GM19397 (cell line): ENCODE data around the gene PRKAR1B.

Experiments
- ATAC-seq: cut with Tn5 transposase; IDR thresholded peaks from one replicate; pipeline ENCODE4 v1.9.1; 2021; ENCODE audit warnings: mild to moderate bottlenecking, moderate library complexity; ENCODE audit not compliant: unreplicated experiment

Gene PRKAR1B

GRCh38 chr7:575425-576366 is 151.4 kb downstream of the PRKAR1B start:
- no peak for ATAC-seq

- ATAC-seq: no peak
Observed at GRCh38 chr7:574661-575395, 152.3 kb downstream of the PRKAR1B start.

DNA sequence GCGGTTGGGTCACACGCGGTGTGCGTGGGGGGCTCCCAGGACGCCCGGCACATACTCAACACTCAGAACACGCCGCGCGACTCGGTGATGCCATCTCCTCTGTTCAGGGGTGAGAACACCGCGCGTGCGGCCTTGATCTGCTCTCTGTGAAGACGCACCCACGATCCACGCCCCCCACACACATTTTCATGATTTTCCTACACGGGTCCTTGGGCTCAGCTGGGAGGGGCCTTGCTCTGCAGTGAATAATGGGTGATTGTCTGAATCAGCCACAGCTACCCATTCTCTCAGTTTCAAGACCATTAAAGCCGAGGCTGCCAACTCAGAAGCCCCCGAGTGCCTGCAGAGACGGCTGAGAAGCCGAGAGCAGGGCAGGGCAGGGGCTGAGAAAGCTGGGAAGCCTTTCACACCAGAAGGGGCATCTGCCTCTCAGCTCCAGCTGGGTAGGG is 153.1 kb downstream of the PRKAR1B start:
- no peak for ATAC-seq

DNA sequence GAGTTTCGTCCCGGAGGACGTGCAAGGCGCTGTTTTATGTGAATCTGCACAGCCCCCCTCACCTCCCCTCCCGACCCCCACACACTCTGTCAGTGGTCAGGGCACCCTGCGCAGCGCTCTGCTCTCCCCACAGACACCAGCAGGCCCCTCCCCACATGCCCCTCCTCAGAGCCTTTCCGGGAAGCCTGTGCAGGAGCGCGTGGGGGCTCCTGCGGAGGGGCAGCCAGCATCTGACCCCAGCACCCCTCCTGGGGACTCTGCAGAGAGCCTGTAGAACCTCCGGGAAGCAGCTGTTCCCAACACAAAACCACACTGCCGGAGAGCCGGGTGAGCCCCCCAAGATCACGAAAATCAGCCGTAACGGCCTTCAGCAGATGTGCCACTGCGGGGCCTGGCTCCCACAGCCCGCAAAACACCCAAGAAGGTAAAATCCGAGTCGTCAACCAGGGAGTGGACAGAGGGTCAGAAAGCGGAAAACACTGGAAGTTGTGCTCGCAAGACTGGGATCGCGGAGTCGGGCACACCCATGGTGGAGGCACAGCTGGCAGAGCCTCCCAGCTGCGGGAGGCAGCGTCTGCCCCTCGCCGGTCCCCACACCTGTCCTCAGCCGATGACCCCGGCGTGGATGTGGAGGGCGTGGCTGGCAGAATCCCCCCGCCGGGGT is 153.7 kb downstream of the PRKAR1B start:
- no peak for ATAC-seq

DNA sequence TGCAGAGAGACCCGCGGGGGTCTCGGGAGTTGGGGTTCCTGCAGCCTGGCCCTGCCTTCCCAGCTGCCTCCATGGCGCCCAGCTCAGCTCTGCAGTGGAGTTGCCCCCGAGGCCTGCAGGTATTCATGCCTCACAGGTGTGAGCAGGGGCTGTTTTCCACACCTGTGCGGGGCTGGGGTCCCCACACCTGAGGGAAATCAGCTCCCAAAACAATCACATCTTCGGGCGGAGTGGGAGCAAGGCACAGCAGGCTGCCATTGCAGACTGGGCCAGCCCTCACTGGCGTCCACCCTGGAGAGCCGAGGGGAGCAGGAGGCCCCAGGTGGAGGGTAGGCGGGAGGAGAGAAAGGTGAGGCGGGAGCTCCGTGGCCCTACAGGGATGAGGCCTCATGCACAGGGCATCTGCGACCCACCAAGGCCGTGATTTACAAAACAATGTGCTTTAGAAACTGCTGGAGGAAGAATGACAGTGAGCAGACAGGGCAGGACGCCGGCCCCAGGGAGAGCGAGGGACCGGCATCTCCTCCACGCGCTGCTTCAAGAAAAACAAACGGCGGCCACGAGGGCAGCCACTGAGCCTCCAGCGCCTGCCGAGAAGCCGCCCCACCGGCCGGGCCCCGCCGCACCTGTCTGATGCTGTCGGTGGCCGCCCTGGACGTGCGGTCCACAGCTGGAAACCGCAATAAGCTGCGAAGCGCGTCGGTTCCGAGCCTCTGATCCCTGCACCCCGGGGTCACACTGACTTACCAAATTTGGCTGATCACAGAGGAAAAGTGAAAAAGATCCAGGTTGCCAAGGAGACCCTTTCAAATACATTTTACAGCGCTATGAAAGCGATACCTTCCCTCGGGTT is 154.4 kb downstream of the PRKAR1B start:
- no peak for ATAC-seq

DNA sequence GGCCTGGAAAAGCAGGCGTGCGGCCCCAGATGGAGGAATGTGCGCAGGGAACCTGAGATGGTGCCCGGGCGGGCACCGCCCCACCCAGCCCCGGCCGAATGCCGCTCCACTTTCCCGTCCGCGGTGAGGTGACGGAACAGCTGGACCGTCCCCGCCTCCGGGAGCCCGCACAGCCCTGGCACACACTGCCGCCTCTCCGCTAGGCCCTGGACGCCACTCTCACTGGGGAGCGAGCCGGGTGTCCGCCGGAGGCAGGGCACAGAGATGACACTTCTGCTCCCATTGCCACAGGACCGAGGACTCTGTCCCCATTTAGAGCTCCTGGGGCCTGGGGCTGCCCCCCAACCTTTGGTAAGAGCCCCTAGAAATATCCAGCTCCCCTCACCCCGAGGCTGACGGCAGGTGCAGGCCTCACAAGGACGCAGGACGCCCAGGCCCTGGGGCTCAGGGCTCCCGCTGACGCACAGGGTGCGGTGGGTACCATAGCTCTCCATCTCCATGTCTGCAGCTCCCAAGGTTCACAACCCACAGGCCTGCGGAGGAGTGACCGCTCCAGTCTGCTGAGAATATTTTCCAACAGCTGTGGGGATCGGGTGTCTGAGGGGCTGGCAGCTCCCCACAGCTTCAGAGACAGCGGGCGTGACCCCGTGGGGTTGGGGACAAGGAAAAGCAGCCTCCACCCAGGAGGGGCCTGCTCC is 155.2 kb downstream of the PRKAR1B start:
- ATAC-seq: no peak

DNA sequence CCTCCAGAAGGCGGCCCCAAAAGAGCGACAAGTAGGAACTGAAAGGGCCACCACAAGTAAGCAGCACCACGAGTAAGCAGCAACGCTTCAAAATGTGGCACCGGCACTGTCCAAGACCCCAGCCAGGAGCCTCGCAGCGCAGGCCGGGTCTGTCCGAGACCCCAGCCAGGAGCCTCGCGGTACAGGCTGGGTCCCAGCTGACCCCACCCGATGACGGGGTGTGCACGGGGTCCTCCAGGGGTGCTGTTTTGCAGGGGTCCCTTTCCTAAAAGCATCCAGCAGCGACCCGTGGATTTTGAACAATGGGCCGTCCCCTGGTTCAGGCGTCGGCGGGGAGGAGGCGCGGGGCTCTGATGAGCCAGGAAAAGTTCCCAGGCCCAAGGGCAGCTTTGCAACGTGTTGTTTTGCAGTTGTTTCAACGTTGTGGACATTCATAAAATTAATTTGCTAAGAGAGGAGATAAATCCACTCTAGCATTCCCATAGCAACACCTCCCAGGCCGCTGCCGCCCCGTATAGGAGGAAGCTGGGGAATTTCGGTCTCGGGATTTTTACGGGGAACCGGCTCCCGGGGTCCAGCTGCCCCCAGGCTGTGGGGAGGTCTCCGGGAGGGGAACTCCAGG is 155.9 kb downstream of the PRKAR1B start:
- ATAC-seq: no peak

- ATAC-seq: no peak
Observed at GRCh38 chr7:570801-571070, 156.3 kb downstream of the PRKAR1B start.

DNA sequence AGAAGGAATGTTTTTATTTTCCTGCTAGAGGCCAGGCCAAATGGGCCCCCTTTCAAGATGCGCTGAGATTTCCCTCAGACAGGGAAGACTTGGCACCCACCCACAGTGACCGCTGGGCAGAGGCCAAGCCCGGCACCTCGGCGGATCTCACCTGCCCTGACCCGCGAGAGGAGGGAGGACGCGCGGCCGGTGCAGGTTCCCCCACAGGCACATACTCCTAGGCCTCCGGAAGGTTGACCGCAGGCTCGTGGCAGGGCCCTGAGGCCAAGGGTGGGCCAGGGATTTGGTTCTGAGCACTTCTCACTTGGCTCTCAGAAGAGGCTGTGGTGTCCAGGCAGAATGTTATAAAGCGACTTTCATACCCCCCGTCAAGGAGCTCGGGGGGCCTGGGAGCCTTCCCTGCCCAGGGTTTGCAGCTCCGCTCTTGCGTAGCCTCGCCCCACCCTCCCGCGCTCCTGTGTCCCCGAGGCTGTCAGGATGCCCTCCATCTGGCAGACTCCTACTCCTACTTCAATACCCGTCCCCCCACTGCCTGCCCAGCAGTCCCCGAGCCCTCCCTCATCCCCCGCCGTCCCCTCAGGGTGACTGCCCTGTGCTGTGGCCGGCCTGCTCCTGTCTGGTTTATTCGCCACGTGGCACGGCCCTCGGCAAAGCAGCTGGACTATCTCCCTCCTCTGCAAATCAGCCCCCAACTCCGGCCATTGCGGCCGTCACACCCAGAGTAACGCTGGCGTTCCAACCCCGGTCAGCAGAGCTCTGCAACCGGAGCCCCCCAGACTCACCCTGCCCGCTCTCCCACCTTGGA is 156.9 kb downstream of the PRKAR1B start:
- no peak for ATAC-seq

GRCh38 chr7:569071-569855 is 157.8 kb downstream of the PRKAR1B start:
- no peak for ATAC-seq

GRCh38 chr7:568031-568951 is 158.8 kb downstream of the PRKAR1B start:
- ATAC-seq: no peak

DNA sequence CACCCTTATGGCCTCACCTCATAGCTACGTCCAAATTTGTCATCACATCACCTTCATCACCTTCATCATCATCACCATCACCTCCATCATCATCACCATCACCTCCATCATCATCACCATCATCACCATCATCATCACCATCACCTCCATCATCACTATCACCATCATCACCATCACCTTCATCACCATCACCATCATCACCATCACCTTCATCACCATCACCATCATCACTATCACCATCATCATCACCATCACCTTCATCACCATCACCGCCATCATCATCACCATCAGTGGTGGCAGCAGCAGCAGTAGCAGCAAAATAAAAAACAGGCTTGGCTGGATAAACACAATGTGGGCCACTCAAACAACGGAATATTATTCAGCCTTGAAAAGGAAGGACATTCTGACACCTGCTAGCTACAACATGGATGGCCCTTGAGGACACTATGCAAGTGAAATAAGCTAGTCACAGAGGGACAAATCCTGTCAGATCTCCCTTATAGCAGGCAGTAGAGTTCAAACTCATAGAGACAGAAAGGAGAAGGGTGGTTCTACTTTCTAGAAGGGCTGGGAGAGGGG is 159.7 kb downstream of the PRKAR1B start:
- no peak for ATAC-seq

GRCh38 chr7:566100-566499 is 161.0 kb downstream of the PRKAR1B start:
- no peak for ATAC-seq

- ATAC-seq: no peak
Observed at GRCh38 chr7:564176-564865, 162.8 kb downstream of the PRKAR1B start.

DNA sequence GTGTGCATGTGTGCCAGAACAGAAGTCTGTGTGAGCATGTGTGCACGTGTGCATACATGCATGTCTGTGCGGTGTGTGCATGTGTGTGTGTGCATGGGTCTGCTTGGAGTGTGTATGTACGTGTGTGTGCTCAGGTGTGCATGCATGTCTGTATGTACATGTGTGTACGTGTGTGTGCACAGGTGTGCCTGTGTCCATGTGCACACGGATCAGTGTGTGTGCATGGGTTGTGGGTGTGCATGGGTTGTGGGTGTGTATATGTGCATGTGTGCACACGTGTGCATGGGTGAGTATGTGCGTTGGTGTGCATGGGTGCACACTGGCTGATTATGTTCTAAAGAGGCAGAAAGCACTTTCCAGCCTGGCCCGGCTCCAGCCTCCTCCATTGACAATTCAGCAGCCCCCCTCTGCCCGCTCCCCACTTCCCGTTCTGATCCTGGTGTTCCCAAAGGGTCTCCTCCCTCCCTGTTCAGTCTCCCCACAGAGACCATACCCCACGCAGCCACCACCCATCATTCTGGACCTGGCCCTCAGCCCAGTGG is 163.4 kb downstream of the PRKAR1B start:
- no peak for ATAC-seq
